NCI-H1092 treated with DMSO at 0.1 percent for 48 hours (cell line): ENCODE data around the gene TBC1D10B.
"Not testable (repeated sequence)": the region's sequence is repeated elsewhere in the genome, so short reads cannot be mapped to it uniquely, and the experiment has no call there.

Experiments
- DNase-seq: peaks from one replicate; lab custom pipeline; 2025; lab: John Stamatoyannopoulos, UW

TBC1D10B gene

GRCh38 chr16:30355144-30355953, 14.9 kb downstream of the TBC1D10B start, which contains the start of gene CD2BP2:
Gene CD2BP2, minus strand, starts transcription at chr16:30355308. Its CDS starts 627 bp downstream, at chr16:30354681.
- peak; percentile 98 for DNase-seq

- no peak for DNase-seq
Measured at GRCh38 chr16:30354423-30355143, 15.7 kb downstream of the TBC1D10B start.

DNA sequence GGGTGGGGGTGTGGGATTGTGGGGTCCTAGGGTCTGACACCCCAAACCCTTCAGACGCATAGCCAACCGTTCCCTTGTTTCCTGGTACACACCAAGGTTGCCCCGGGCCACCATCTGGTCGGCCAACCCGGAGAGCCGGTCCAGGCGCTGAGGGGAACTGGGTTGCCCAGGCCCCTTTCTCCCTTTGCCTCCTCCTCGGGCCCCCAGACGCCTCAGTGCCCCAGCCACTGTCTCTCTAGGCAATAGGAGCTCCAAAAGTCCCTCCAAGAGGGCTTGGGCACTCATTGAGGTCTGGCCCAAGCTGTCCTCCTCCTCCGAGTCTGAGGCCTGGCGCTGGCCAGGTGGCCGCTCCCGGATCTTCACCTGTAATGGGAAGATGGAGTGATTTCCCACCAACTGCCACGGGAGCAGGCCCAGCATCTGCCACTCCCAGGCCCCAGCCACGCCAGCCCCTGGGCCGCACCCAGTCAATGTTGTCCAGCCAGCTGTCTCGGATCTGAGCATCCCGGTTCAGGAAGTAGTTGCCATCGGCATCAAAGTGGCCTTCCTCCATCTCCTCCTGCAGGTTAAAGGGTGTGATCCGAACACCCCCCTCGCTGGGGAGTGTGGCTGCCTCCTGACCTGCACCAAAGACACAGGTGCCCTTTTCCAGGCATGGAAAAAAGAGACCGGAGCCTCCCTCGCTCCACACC, 16.7 kb downstream of the TBC1D10B start:
- no peak for DNase-seq

- DNase-seq = no peak
Measured at GRCh38 chr16:30352488-30353401, 17.5 kb downstream of the TBC1D10B start.

DNA sequence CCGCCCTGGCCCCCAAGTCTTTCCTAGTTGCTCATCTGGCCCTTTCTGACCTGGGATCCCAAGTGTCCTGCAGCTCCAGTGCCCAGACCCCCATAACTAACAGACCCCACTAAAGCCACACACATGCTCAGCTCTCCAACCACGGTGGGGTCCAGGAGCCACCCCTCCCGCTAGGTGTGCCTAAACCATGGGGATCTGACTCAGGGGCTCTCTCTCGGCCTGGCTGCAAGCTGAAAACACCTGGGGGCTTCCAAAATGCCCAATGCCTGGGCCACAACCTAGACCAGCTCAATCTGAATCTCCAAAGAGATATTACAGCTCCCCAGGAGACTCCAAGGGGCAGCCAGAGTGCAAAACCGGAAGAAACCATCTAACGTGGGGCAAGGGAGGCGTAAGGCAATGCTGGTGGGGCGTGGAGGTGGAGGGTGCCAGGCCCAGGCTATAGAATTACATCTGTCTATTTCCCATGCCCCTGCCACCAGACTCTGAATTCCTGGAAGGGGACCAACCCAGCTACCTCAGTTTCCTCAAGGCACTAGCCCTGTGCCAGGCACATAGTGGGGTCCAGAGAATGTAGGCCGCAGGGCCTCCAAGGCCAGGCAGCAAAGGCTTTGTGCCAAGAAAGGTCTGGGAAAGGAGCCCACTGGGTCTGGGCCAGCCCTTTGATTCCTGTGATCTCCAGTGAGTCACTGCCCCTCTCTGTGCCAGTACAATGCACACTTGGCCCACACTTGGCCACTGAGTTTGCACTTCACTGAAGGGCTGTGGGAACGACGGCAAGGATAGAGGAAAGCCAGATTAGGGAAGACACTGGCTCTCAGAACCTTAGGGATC, 18.5 kb downstream of the TBC1D10B start:
- DNase-seq = no peak

DNA sequence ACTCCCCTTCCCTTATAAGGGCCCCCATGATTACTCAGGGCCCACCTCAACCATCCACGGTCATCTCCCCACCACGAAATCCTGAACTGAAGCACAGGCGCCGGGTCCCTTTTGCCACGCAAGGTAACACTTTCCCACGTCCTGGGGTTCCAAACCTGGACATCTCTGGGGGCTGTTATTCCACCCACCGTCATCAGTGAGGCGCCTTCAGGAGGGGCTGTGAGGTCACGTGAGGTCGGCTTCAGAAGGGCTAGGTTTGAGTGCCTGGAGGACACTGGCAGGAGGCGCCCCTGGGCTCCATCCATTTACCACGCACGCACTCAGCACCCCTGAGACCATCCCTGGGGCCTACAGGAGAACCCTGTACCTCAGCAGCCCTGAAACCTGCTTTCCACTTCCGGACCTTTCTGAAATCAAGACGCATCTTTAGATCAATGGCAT, 19.3 kb downstream of the TBC1D10B start:
- no peak for DNase-seq

DNA sequence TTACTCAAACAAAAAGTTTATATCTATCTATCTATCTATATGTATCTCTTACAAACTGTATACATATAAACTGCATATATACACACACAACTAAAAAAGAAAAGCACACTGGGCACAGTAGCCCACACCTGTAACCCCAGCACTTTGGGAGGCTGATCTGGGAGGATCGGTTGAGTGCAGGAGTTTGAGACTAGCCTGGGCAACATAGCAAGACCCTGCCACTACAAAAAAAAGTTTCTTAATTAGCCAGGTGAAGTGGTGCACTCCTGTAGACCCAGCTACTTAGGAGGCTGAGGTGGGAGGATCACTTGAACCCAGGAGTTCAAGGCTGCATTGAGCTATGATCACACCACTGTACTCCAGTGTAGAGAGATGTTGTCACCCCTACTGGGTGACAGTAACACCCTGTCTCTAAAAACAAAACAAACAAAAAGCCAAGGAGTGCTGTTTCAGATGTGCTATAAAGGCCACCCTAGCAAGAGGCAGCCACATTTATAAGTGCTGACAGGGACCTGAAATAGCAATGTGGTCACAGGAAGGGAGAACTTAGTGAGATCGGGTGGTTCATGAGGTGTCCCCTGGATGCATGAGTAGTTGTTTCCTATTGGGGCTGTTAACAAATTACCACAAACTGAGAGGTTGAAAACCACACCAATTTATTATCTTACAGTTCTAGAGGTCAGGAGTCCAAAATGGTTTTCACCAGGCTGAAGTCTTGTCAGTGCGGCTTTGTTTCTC, 20.0 kb downstream of the TBC1D10B start:
- no peak for DNase-seq

- DNase-seq = no peak
Measured at GRCh38 chr16:30349675-30350074, 20.6 kb downstream of the TBC1D10B start.

DNA sequence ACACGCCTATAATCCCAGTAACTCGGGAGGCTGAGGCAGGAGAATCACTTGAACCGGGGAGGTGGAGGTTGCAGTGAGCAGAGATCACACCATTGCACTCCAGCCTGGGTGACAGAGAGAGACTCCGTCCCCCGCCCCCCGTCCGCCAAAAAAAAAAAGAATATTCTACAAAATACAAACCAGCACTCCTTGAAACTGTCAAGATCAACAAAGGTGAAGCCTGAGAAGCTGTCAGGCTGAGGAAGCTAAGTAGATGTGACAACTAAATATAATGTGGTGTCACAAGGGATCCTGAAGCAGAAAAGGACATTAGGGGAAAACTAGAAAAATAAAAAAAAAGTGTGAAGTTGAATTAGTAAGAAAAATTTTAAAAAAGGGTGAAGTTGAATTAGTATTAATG, 21.4 kb downstream of the TBC1D10B start:
- DNase-seq = no peak

GRCh38 chr16:30348113-30348512, 22.2 kb downstream of the TBC1D10B start:
- DNase-seq = no peak

DNA sequence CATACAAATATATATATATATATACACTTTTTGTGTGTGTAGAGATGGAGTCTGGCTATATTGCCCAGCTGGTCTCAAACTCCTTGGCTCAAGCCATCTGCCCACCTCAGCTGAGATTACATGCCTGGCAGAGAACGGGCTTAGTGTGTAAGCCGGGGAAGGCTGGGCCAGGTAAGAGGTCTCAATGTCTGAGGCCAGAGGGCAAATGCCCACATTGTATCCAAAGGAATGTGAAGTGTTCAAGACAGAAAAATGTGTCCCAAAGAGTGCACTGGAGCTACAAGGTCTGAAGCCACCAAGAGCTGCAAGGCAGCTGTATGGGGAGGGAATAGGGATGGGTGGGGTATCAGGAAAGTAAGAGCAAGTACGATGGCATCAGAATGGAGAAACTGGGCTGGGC, 24.0 kb downstream of the TBC1D10B start:
- DNase-seq = no peak

GRCh38 chr16:30343491-30343820, 26.8 kb downstream of the TBC1D10B start:
- not testable (repeated sequence) for DNase-seq

GRCh38 chr16:30342751-30343490, 27.4 kb downstream of the TBC1D10B start:
- DNase-seq = no peak

DNA sequence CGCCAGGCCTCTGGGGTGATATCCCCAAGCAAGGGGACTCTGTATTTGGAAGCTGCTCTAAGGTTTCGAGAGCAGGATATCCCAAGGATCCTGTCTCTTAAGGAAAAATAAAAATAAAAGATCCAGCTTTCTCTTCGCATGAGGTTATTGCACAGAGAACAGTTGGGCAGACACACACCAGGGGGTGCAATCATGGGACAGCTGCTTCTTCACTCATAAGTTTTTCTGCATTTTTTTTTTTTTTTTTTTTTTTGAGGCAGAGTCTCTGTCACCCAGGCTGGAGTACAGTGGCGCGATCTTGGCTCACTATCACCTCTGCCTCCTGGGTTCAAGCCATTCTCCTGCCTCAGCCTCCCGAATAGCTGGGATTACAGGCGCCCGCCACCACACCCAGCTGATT, 28.3 kb downstream of the TBC1D10B start:
- not testable (repeated sequence) for DNase-seq

DNA sequence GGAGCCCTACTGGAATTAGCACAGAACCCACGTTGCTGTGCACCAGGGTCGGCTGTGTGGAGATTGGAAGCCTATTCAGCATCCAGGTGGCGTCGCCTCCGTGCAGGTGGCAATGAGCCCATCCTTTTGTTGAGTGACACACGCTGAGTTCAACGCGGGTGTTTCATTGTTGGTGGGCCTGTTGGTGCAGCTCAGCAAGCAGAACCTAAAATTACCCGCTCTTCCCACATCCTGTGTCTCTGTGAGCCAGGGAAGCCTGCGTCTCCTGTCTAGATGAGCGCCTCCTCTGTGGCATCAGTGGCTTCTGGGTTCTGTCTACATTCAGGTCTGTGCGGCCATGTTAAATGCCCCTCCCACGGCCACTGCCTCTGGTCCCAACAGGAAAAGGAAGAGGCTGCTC, 29.7 kb downstream of the TBC1D10B start:
- no peak for DNase-seq

DNA sequence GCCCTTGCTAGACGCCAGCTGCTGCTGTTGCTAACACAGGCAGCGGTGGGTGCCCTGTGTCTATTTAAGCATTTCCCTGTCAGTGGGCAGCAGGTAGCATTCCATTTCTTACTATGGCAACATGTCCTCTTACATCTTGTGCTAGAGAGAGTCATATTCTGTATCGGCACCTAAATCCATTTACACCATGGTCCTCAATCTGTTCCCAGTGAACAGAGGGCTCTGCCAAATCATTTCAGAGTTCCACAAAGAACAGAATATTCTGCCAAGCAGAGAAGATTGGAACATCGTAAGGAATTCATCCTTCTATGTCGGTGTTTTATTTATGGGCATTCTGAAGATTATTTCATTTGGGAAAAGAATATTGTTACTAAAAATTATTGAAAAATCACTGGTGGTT, 31.6 kb downstream of the TBC1D10B start:
- not testable (repeated sequence) for DNase-seq

- DNase-seq = not testable (repeated sequence)
Measured at GRCh38 chr16:30337964-30338357, 32.3 kb downstream of the TBC1D10B start.

DNA sequence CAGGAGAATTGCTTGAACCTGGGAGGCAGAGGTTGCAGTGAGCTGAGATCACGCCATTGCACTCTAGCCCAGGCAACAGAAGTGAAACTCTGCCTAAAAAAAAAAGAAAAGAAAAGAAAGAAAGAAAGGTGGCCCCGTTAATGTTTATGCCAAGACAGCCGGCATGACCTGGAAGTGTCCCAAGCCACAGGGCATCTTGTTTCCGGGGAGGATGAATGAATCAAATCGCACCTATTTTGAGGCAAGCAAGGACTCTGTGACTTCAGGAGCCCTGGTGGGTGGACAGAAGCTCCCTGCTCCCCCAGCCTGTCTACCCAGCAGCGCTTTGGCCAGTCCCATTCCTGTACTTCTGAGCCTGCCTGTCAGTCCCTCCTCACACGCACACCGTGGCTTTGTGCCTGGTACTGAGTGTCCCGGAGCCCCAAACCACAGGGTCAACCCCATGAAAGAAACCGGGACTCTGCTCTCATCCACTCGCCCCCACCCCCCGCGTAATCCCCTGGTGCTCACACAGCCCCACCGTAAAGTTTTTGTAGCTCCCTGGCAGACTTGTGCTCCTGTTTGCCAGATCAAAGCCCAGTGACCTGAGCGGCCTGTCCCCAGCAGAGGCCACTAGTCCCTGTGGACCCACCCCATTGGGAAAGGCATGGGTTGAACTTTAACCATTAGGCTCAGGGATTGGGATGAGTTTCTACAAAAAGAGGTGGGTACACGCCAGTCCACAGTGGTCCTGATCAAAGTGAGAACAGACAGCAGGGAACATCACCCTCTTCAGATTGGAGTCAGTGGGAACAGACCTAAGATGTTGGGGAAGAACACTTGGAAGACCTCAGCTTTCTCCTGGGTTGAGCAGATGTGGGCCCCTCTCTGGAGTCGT, 34.5 kb downstream of the TBC1D10B start:
- peak; percentile 34 for DNase-seq
